Panc1 (cell line): Measurements from ENCODE around the gene GPR55. TPM values are rescaled to one million over a fixed set of nuclear protein-coding genes. Genes with fewer than 3 reads are reported as not detected.

ENCODE experiments used
- ATAC-seq: fragments of 200-7000 bp; cut with Tn5 transposase; 2 replicates; pipeline ENCODE4 v1.9.1; 2020; ENCODE audit warnings: mild to moderate bottlenecking, moderate library complexity
- BruUV-seq: library from RNA; stranded (reverse); fragments of 400-500 nt; replicated peaks from 2 replicates; lab custom pipeline; 2021; lab: Mats Ljungman, UMichigan
- CTCF ChIA-PET: fragments of 300-600 bp; sonication (Branson Sonifier 250); formaldehyde crosslinking; loops from one replicate; lab custom pipeline; 2022; ENCODE audit warnings: antibody characterized with exemption; lab: Charles Lee
- POLR2A ChIA-PET: fragments of 300-600 bp; sonication (Branson Sonifier 250); formaldehyde crosslinking; loops from one replicate; lab custom pipeline; 2022; ENCODE audit warnings: antibody characterized with exemption; lab: Charles Lee
- DNase-seq: peaks from one replicate; pipeline ENCODE4 v3.0.0-alpha.2; 2010; ENCODE audit warnings: low read depth, low spot score
- H3K27ac ChIP-seq: 2 replicates; pipeline ENCODE4 v1.5.1; 2011; ENCODE audit warnings: mild to moderate bottlenecking, low read length, inconsistent platforms
- H3K27me3 ChIP-seq: fragments of 200-500 bp; sonication (Bioruptor generic); 2 replicates; pipeline ENCODE4 v1.6.0; 2014; ENCODE audit warnings: low read length, inconsistent platforms; ENCODE audit not compliant: control insufficient read depth, insufficient read depth
- H3K36me3 ChIP-seq: fragments of 200-500 bp; sonication (Bioruptor generic); 2 replicates; pipeline ENCODE4 v1.5.1; 2014; ENCODE audit warnings: inconsistent platforms, mild to moderate bottlenecking, low read length, moderate library complexity; ENCODE audit not compliant: control insufficient read depth, insufficient read depth
- H3K4me1 ChIP-seq: 2 replicates; pipeline ENCODE4 v1.5.1; 2011; ENCODE audit warnings: inconsistent platforms, mild to moderate bottlenecking, low read length, moderate library complexity; ENCODE audit not compliant: control insufficient read depth, insufficient read depth
- H3K4me3 ChIP-seq, 2 experiments: 2 replicates each; pipeline ENCODE4 v1.5.1; 2011 to 2012; ENCODE audit warnings: low read depth in 2 of 2, low read length in 2 of 2, mild to moderate bottlenecking in 2 of 2, inconsistent platforms in 1 of 2, moderate library complexity in 1 of 2
- H3K9me3 ChIP-seq: fragments of 200-500 bp; sonication (Bioruptor generic); 2 replicates; pipeline ENCODE4 v1.5.1; 2014; ENCODE audit warnings: low read depth, mild to moderate bottlenecking, inconsistent platforms, low read length, moderate library complexity; ENCODE audit not compliant: control insufficient read depth, insufficient read depth
- POLR2AphosphoS5 ChIP-seq: IDR thresholded peaks from 2 replicates; pipeline ENCODE4 v1.6.1; 2012; ENCODE audit warnings: mild to moderate bottlenecking, low read depth, low read length, moderate library complexity
- REST ChIP-seq, 2 experiments: IDR thresholded peaks; 2 replicates each; pipeline ENCODE4 v1.6.1; 2011 to 2012; ENCODE audit warnings: low read depth in 2 of 2, control low read depth in 1 of 2, low read length in 1 of 2, mild to moderate bottlenecking in 1 of 2, moderate library complexity in 1 of 2; ENCODE audit not compliant: insufficient read depth in 1 of 2
- SIN3A ChIP-seq: IDR thresholded peaks from 2 replicates; pipeline ENCODE4 v1.6.1; 2012; ENCODE audit warnings: low read depth, mild to moderate bottlenecking, low read length, moderate library complexity, borderline replicate concordance; ENCODE audit not compliant: insufficient read depth
- TCF7L2 ChIP-seq: IDR thresholded peaks from 2 replicates; pipeline ENCODE4 v1.6.1; 2011; ENCODE audit warnings: mild to moderate bottlenecking, low read depth, low read length, inconsistent platforms
- in situ Hi-C: cut with HindIII; loops from 2 replicates; pipeline ENCODE4 v1.10.0; 2016; ENCODE audit warnings: low sequenced_read_pairs, low pct_unique_long_range_greater_than_20kb
- intact Hi-C: fragments of 100-400 bp; cut with micrococcal nuclease; formaldehyde crosslinking; loops from one replicate; pipeline ENCODE4 v1.10.0; 2022; ENCODE audit not compliant: unreplicated experiment
- total RNA-seq: library from RNA; stranded (reverse); gene quantifications from one replicate; pipeline ENCODE4 v1.2.1, GENCODE V29; 2021; ENCODE audit not compliant: unreplicated experiment
- TF ChIP-seq, protein P1 (sequence below): fragments of 450-650 bp; IDR thresholded peaks from 2 replicates; pipeline ENCODE4 v1.5.1; 2017; ENCODE audit warnings: mild to moderate bottlenecking

GPR55 gene
- total RNA-seq, 1 experiment from 2014 or later: 0.08 TPM

DNA sequence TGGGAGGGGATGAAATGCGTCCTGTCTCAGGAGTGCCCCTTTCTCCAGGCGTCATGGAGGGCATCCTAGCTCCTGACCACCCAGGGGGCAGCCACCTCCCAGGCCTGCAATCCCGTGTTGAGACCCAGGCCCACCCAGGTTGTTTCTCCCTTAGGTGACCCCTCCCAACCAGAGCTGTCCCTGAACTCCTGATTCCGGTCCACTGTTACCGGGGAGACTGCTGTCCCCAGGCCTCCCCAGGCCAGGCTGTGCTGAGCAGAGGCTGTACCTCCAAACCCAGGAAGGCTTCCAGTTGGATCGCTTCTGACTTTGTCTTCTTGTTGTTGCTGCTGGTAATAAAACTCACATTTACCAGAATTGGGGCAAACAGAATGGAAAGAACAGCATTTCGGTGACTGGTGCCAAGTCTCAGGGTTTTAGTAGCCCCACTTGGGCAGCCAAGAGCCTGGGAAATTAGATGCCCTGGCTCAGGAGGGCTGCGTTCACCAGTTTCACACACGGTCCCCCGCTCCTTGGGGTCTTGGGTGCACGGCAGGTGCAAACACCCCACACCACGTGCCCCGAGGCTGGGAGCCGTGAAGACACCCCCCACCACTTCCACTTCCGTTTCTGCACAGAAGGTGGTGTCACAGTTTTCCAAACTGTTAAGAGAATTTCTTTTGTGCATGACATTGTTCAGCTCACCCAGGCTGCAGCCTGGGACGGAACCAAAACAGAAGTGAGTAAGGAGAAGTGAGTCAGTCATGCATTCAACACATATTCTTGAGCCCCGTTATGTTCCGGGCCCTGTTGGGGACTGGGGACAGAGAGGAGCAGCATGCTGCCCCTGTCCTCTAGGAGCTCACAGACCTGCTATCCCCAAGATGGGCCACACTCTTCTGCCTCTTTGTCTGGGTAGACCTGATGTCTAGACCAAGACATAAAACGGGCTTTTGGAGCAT lies 30.9 kb downstream of the GPR55 start:
- DNase-seq (no peak), ATAC-seq (no peak)
- intact Hi-C loops (no loop called here), in situ Hi-C loops (no loop called here)
- Histone ChIP-seq H3K27ac (no peak overlapping the region), H3K4me1 (no peaks in the 10 kb centered on the region; the same call in 1 of the 2 replicates), H3K36me3 (no peaks in the 10 kb centered on the region), H3K4me3 (no peak overlapping the region), H3K9me3 (no peaks in the 10 kb centered on the region), H3K27me3 (no peaks in the 10 kb centered on the region)
- no TSS peak for BruUV-seq
- ChIA-PET CTCF (interaction anchor here (0.6 kb wide), 1 partner anchor 94 kb away, joined by 5 read pairs; no protein-coding TSS in a partner anchor), POLR2A (no interaction called here)
- no peak for TF ChIP-seq SIN3A
- no peak for TF ChIP-seq POLR2AphosphoS5

DNA sequence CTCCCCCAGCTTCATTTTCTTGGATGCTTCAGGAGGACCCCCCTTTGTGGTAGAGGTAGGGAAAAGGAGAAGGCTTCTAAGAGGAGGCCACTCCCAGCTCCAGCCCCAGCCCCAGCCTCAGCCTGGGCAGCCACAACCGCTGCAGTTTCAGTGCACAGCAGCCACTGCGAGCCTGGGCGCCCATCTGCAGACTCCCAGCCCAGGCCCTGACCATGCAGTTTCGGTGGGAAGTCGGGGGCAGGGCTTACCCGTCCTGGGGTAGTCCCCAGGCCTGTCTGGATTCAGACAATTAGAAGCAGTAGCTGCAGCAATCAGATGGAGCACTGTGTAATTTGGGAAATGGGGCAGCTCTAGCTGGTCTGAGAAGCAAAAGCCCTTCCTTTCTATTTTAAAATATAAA lies 31.7 kb downstream of the GPR55 start:
- in situ Hi-C loops (no loop called here), intact Hi-C loops (no loop called here)
- CTCF ChIA-PET: no interaction called here
- Histone ChIP-seq H3K4me3 (no peak overlapping the region), H3K36me3 (no peaks in the 10 kb centered on the region), H3K27ac (no peak overlapping the region), H3K9me3 (no peaks in the 10 kb centered on the region), H3K27me3 (no peaks in the 10 kb centered on the region), H3K4me1 (no peaks in the 10 kb centered on the region; the same call in 1 of the 2 replicates)
- no peak for ATAC-seq
- TF ChIP-seq, protein P1, sequence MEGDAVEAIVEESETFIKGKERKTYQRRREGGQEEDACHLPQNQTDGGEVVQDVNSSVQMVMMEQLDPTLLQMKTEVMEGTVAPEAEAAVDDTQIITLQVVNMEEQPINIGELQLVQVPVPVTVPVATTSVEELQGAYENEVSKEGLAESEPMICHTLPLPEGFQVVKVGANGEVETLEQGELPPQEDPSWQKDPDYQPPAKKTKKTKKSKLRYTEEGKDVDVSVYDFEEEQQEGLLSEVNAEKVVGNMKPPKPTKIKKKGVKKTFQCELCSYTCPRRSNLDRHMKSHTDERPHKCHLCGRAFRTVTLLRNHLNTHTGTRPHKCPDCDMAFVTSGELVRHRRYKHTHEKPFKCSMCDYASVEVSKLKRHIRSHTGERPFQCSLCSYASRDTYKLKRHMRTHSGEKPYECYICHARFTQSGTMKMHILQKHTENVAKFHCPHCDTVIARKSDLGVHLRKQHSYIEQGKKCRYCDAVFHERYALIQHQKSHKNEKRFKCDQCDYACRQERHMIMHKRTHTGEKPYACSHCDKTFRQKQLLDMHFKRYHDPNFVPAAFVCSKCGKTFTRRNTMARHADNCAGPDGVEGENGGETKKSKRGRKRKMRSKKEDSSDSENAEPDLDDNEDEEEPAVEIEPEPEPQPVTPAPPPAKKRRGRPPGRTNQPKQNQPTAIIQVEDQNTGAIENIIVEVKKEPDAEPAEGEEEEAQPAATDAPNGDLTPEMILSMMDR: no peak
- TF ChIP-seq POLR2AphosphoS5: no peak
- no peak for TF ChIP-seq REST (IDR thresholded peaks at IDR 0.05; ENCODE audit: insufficient read depth in 1 of 2, low read depth in 2 of 2, low read length in 1 of 2)
- no peak for TF ChIP-seq TCF7L2
- no peak for TF ChIP-seq SIN3A
- POLR2A ChIA-PET: no interaction called here
- no TSS peak for BruUV-seq
- no peak for DNase-seq

GRCh38 chr2:230891509-230891908 lies 33.5 kb downstream of the GPR55 start:
- H3K4me3 ChIP-seq: no peak overlapping the region
- POLR2A ChIA-PET: no interaction called here
- DNase-seq: no peak
- intact Hi-C loops: no loop called here
- no peak for ATAC-seq
- TF ChIP-seq POLR2AphosphoS5: no peak
- TF ChIP-seq REST (IDR thresholded peaks at IDR 0.05; ENCODE audit: insufficient read depth in 1 of 2, low read depth in 2 of 2, low read length in 1 of 2): no peak
- TF ChIP-seq TCF7L2: no peak
- no peak for TF ChIP-seq SIN3A
- TF ChIP-seq, protein P1: no peak
- no peaks in the 10 kb centered on the region for H3K27me3 ChIP-seq
- no peaks in the 10 kb centered on the region for H3K36me3 ChIP-seq
- H3K9me3 ChIP-seq: no peaks in the 10 kb centered on the region
- in situ Hi-C loops: no loop called here
- BruUV-seq: no TSS peak
- CTCF ChIA-PET: no interaction called here
- no peaks in the 10 kb centered on the region; the same call in 1 of the 2 replicates for H3K4me1 ChIP-seq
- no peak overlapping the region for H3K27ac ChIP-seq
